NOMO-1 (cell line): ENCODE results near the gene NR1H3.

Source experiments
- DNase-seq, 2 experiments: peaks; one replicate each; lab custom pipeline; 2025; ENCODE audit not compliant: unreplicated experiment in 2 of 2; lab: John Stamatoyannopoulos, UW

NR1H3 gene

DNA sequence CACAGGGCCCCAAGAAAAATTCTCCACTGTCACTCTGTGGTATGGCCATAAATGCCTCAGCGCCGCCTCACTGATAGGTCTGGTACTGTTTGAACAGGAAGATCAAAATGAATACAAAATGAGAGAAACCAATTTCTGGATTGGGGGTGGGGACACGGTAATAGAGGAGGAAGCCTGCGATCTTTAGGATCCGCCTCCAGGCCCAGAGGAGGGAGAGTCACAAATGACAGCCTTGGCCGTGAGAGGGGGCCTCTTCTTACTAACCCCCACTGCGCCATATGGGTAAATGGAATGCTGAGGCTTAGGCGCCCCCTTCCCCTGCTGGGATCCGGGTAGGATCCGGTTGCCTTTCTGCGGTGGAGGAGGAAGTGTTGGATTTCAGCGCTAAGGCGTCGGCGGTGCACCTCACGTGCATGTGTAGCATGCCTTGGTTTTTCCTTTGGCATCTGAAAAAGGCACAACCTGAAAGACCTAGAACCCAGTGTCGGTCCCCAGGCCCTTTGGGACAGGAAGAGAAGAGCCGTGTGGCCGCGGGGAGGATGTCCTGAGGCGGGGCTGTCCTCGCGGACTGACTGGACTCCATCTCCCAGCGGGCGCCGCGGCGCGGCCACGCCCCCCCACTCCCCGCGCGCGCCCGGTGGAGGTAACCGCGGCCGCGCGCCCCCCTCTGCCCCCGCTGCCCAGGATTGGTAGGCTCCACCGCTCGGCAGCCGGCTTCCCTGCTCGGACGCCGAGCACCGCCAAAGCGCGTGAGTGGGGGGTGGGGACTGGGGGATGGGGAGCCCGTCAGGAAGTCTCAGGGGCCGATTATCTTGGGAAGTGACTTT lies 11.4 kb downstream of the NR1H3 start:
- peak; percentile 98 to 99 for DNase-seq

DNA sequence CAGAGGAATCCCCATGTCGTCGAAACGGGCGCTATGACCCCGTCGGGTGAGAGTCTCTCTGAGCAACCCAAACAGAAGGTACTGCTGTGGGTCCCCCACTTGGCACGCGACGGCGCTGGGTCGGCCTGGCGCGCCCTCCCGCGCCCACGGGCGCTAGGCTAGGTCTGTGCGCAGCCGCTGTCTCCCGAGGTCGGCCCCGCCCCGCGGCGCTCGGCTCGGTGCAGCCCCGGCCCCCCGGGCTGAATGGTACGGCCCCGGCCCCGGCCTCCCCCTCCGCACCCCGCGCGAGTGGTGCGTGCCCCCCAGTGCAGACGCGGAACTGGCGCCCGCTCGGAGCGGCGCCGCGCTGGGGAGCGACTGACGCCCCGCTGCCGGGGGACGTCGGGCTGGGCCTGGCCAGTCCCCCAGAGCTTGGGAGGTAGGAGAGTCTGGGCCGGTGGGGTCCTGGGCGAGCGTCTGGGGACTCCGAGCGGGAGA lies 12.1 kb downstream of the NR1H3 start, which contains the start of gene MADD:
Gene MADD (plus strand): TSS at position 305 of the 477 bp plus-strand sequence.
- DNase-seq = peak; percentile 74 to 89

DNA sequence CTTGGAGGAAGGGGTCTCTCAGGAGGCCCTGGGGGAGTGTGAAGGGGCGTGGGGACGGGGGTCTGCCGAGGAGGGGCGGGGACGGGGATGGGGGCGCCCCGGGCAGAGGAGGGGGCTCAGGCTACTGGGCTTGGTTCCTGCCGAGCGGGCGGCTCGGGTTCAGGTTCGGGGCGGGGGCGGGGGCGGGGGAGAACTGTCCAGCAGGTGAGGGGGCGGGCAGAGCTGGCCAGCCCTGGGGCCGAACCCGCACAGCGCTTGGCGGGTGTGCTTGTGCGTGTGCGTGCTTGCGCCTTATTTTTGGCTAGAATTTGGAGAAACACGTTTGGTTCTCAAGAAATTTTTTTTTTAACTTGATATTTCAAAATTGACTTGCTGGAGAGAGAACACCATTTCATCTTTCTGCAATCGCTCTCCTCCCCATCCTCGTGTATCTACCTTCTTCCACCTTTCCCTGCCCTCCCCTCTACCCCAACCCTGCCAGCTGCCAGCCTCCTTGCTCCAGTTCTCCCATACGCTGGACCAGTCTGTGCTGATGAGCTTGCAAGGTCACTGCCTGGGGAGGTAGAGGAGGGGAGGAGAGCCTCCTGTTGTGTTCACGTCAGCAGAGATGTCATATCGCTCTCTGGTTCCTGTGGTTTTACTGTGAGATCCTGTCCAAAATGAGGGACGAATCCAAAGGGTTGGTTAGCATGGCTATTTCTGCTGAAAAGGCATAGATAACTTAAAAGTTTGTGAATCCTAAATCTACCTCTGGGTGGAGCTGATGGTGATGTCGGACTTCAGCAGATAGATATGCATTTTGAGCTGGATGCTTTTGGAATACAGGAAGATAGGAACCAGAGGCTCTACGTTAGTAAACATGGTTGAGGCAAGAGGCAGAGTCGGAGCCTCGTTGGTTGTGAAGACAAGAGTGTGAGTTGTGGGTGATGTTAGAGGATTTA lies 12.8 kb downstream of the NR1H3 start:
- peak in 1 of 2 experiments; percentile 50 for DNase-seq

DNA sequence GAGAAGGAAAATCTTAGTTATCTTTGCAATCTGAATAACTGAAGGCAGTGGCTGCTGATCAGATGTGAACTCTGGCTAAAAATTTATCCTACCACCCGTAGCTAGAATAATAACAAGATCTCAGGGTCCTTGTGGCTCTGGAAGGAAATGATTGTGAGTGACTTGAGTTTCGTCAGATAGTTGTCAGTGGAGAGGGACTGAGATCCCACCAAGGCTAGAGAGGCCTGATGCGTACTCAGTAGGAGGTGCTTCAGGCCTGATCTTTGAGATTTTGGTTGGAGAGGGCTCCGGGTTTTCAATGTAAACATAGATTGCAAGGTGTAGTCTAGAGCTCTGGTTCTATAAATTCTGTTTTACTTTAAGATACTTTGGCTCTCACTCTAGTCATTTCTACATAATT lies 13.5 kb downstream of the NR1H3 start:
- DNase-seq = no peak

DNA sequence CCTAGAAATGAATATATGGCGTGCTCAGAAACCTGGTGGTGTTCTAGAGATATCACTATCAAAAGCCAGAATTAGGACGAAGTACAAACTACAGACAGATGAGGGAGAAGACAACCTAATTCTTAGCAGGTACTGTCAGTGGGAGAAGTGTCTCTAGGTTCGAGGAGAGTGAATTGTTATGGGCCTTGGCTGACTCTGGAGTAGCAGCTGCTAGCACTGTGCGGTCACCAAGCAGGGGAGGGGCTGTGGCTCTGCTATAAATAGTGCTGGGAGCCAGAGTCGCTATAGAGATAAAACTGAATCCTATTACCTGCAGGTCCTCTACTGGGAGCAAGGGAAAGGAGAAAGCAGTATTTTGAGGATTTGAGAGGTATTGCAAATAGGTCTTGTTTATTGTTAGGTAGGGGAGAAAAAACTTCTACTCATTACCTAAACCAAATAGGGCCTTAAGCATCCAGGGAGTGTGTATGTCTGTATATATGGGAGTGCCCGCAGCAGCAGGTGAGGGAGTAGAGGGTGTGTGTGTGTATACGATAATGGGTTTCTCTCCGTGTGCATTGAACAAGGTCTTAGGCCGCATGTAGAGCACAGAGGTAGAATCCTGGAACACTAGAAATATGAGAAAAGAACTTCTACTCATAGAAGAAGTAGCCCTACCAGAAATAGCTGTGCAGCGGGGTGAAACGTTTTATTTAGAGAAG lies 14.3 kb downstream of the NR1H3 start:
- DNase-seq = peak in 1 of 2 experiments; percentile 11

DNA sequence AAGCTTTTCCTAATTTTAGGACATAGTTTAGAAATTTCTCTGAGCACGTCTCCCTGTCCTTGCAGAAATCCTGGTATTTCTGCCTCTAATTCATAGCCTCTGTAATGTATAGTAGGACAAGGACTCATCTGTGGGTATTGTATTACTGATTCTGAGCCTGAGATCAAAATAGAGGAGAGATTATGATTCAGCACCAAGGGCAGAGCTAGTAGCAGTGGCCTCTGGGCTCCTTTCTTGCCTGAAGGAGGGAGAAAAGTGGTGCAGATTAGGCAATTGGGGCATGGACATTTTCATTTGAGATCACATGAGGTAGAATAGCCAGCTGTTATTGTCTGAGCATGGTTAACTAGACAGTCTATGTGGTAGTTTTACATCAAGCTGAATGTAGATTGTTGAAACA lies 14.9 kb downstream of the NR1H3 start:
- peak in 1 of 2 experiments; percentile 23 for DNase-seq

DNA sequence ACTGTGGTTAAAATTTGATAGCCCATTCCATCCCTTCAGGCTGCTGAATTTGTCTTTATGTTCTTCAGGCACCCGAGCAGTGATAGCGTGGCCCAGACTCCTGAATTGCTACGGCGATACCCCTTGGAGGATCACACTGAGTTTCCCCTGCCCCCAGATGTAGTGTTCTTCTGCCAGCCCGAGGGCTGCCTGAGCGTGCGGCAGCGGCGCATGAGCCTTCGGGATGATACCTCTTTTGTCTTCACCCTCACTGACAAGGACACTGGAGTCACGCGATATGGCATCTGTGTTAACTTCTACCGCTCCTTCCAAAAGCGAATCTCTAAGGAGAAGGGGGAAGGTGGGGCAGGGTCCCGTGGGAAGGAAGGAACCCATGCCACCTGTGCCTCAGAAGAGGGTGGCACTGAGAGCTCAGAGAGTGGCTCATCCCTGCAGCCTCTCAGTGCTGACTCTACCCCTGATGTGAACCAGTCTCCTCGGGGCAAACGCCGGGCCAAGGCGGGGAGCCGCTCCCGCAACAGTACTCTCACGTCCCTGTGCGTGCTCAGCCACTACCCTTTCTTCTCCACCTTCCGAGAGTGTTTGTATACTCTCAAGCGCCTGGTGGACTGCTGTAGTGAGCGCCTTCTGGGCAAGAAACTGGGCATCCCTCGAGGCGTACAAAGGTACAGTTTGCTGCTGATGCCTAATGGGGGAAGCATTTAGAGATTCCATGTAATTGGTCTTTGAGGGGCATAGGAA lies 16.9 kb downstream of the NR1H3 start:
- DNase-seq = no peak

DNA sequence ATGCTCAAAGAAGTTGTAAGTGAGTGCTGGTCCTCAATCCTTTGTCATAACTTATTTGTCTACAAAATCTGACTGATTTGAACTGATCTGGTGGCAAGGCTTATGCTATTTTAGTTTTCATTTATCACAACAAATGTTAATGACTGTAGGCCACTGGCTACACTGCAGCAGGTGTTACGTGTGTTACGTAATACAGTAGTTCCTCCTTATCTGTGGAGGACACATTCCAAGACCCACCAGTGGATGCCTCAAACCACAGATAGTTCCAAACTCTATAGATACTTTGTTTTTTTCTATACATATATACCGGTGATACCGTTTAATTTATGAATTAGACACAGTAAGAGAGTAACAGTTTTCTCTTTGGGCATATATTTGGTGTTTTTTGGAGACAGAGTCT lies 19.1 kb downstream of the NR1H3 start:
- DNase-seq = no peak

DNA sequence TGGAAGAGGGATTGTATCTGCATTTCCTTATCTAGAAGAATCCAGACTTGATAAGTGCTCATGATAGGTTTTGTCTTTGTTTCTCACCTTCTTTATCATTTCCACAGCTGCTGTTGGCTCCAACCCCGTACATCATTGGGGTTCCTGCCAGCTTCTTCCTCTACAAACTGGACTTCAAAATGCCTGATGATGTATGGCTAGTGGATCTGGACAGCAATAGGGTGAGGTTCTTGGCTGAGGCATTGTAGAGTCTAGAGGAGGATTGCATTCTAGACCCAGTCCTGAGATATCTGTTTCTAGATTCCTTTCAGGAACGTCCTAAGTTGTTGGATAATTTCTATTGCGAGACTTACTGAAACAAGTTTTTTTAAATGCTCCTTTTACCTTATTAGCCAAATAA lies 20.3 kb downstream of the NR1H3 start:
- no peak for DNase-seq

DNA sequence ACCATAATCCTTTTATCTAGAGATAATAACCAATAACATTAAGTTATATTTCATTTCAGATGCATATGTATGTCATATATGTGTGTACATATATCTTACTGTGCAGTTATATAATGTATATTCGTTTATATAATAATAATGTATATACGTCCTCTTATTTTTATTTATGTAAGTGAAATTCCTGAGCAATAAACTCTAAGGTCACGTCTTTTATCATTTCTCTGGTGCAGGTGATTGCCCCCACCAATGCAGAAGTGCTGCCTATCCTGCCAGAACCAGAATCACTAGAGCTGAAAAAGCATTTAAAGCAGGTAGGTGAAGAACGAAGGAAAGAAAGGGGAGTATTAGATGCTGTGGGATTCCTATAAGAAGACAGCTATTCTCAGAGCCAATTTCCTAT lies 21.0 kb downstream of the NR1H3 start:
- no peak for DNase-seq

DNA sequence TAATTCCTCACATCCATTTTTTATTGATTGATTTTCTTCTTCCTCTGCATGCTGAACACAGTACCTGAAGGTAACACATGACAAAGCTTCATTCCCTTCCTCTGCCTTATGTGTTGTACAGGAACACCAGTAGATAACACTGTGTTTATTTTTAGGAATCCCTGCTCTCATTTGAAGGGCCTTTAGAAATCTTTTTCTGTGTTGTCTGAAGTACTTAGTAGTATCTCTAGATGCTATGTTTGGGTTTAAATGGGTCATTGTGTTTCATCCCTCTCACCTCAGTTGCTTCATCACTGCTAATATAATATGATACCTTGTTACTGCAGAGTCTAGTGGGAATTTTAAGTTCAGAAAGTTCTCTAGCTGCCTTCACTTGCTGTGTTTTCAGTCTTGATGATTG lies 22.3 kb downstream of the NR1H3 start:
- no peak for DNase-seq

DNA sequence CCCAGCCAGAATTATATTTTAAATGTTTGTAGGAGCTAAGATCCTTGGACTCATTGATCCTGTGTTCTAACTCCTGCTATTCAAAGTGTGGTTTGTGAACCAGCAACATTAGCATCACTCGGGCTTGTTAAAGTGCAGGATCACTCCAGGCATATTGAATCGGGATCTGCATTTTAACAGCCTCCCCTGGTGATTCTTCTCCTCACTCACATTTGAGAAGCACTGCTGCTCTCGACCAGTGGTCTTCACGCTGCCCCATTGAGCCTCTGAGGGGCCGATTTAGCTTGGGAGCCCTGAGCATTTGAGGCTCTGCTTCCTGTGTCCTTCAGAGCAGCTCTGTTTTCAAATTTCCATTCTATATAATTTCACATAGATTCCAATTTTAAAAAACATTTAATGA lies 23.1 kb downstream of the NR1H3 start:
- DNase-seq = no peak

DNA sequence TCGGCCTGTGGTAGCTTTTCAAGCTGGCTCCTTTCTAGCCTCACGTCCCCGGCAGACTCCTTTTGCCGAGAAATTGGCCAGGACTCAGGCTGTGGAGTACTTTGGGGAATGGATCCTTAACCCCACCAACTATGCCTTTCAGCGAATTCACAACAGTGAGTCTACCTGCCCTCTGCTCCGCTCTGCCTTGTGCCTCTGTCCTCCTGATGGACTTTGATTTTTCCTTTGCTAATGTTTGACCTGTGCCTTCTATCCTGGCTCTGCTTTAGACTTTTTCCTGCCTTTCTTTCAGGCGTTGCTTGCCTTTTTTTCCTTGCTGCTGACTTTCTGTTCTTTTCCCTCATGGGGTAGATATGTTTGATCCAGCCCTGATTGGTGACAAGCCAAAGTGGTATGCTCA lies 24.7 kb downstream of the NR1H3 start:
- no peak for DNase-seq

DNA sequence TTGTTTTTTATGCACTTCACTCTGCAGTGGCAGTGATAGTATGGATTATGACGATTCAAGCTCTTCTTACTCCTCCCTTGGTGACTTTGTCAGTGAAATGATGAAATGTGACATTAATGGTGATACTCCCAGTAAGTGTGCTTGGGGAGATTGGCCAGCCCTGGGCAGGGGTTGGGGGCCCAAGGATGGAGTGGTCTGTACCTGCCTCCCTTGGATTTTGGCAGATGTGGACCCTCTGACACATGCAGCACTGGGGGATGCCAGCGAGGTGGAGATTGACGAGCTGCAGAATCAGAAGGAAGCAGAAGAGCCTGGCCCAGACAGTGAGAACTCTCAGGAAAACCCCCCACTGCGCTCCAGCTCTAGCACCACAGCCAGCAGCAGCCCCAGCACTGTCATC lies 26.4 kb downstream of the NR1H3 start:
- no peak for DNase-seq

DNA sequence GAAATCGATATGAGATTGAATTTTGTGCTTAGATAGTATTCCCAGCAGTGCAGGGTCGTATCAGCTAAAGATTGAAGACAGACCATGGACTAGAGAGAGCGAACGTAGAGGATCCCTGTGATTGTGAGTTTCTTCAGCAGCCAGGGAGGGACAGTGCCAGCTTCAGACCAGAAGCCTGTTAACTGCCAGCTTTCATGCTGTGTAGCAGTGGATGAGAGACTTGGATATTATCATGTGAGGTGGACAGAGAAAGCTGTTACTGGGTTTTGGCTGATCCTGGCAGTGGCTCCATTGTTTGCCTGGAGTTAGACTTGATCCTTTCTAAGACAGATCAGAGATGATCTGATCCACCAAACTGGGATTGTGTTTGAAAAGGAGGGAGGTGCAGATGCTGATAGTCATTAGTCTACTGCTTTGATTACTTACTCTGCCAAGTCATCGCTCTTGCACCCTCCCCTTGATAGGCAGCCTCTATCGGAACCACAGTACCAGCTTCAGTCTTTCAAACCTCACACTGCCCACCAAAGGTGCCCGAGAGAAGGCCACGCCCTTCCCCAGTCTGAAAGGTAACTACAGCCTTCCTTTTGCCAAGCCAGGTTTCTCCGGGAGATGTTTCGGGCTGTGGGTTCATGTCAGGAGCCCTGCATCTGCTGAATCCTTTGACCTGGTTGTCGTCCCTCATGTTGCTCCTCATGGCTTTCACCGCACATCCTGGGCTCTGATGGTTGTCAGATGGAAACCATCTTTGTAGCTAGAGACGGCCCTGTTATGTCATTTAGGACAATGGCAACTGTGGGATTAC lies 28.4 kb downstream of the NR1H3 start:
- no peak for DNase-seq

DNA sequence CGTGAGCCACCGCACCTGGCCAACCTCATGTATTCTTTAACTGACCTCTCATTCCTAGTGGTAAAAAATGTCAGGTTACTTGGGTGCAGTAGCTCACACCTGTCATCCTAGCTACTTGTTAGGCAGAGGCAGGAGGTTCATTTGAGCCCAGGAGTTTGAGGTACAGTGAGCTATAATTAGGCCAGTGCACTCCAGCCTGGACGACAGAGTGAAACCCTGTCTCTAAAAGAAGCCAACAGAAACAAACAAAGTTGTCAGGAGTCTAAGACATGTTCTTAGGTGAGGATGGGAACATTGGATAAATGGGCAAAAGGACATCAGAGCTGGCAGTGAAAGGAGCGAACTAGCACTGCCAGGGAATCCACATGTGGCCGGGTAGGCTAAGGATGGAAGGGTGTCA lies 30.3 kb downstream of the NR1H3 start:
- DNase-seq = no peak

DNA sequence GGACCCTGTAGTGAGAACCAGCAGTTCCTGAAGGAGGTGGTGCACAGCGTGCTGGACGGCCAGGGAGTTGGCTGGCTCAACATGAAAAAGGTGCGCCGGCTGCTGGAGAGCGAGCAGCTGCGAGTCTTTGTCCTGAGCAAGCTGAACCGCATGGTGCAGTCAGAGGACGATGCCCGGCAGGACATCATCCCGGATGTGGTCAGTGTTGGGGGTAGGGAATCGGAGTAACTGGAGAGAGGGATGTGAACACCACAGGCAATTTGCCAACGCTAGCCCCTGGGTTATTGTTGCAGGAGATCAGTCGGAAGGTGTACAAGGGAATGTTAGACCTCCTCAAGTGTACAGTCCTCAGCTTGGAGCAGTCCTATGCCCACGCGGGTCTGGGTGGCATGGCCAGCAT lies 32.1 kb downstream of the NR1H3 start:
- DNase-seq = no peak

DNA sequence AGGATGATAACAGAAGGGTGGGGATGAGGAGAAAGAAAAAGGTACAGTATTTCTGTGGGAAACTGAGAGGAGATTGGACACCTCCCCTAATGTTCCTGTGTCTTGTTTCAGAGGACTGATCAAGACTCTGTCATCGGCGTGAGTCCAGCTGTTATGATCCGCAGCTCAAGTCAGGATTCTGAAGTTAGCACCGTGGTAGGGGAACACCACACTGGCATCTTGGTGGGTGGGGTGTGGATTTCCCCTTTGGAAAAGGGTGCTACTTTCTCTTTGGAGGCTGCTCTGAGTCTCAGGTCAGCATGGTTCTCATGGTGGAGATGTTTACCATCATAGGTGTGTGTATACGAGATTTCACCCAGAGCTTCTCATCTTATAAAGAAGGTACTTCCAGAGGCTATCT lies 37.6 kb downstream of the NR1H3 start:
- no peak for DNase-seq

DNA sequence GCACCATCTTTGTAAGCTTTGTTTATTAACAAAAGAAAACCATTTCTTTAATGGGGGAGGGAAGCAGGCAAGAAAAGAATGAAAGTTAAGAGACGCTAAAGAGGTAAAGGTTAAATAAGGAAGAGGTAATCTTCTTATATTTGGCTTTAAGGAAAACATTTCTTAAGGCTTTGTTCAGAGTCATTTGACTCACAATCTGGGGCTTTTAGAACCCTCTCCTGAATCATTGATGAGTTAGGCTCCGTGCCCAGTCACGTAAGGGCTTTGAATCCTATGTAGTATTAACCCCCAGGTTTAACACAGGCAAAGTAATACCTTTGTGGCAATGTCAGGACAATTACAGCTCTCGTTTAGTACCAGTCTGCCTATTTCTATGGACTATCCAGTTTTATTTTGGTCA lies 38.2 kb downstream of the NR1H3 start:
- DNase-seq = no peak
